HS-27A (cell line): ENCODE measurements around the gene IFT122.

ENCODE experiments used
- DNase-seq: peaks from one replicate; pipeline ENCODE4 v3.0.0-alpha.2; 2012; ENCODE audit warnings: low read depth, missing footprints

IFT122 gene

DNA sequence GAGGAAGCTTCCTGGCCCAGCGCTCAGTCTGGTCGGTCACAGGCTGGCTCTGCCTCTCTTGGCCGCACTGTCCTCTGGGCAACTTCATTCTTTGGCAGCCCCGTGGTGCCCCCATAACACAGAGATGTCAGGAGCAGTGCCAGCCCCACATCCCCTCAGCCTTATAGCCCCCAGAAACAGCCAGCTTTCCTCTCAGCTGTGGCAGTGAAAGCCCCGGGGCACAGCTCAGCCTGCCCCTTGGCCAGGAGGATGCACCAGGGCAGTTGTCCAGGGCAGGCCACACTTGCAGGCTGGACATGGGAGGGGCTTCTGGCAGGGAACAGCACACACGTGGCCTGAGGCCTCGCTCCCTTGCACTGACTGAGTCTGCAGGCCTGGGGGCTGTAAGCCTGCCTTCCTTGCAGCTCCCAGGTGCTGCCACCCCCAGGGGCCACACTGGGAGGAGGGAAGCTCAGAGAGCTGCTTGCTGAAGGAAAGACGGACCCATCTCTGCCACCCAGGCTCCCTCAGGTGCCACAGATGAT lies 78.1 kb downstream of the IFT122 start:
- no peak for DNase-seq

DNA sequence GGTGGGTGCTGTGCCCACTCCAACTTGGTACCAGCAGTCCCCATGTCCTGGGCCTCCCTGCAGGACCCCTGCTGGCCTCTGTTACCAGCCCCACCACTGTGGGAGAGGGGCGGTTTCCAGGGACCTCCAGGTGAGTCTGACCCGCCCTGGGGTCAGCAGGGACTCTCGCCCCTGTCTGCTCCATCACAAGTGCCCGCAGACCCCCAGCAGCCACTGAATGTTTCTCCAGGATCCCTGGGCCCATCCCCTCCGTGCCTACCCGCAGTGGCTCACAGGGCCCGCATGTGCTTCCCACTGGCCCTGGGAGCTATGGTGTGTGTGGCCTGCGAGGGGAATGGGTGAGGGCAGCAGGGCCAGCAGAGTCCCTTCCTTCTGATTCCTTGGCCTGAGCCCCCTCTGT lies 78.6 kb downstream of the IFT122 start:
- no peak for DNase-seq

DNA sequence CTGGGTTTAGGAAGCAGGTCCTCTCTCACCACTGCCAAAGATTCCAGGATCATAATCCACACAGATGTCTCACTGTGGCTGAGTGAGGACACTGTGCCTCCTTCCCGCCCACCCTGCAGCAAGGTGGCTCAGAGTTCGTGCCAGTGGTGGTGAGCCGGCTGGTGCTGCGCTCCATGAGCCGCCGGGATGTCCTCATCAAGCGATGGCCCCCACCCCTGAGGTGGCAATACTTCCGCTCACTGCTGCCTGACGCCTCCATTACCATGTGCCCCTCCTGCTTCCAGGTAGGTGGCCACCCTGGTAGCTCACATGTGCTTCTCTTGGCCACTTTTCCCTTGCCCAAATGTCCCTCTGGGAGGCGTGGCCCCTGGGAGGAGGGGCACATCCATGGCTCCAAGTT lies 79.4 kb downstream of the IFT122 start:
- DNase-seq = no peak

DNA sequence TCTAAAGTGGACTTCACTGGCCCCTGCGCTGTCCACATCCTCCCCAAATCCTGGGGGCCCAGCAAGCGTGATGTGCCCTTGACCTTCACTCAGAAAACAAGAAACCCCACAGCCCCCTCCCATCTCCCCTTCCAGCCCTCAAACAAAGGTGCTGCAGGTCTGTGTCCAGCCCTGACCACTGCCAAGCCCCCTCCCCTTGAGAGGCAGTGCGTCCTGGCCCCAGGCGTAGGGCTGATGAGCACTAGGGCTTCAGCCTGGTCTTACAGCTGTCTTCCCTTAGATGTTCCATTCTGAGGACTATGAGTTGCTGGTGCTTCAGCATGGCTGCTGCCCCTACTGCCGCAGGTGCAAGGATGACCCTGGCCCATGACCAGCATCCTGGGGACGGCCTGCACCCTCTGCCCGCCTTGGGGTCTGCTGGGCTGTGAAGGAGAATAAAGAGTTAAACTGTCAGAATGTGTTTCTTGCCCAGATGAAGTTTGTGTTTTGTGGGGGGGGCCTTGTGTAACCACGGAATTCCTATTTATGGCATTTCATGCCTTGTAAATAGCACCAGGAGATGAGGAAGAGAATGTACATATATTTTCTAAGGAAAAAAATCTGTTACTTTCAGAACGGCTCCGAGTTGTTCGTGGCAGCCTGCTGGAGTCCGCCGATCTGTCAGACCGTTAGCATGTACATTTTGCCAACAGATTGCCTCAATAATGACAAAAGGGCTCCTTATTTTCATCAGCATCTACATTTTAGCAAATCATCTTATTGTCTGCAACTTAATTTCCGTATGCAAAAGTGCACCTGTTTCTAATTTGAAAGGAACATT lies 80.1 kb downstream of the IFT122 start:
- no peak for DNase-seq

DNA sequence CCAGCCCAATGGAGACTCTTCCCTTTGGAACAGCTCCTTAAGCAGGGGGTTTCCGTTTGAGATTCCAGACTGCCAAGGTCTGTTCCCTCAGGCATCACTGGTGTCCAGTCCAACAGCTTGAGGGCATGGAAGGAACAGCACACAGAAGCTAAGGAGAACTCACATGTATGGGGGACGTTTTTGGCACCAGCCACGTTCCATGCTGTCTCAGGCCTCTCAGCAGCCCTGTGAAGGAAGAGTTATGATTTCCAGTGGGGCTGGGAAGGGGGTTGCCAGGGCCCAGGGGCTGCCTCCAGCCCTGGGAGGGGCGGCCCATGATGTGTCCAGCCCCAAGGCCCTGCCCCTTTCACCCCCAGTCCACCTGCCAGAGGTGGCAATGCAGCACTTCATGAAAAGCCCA lies 80.9 kb downstream of the IFT122 start:
- DNase-seq = no peak

DNA sequence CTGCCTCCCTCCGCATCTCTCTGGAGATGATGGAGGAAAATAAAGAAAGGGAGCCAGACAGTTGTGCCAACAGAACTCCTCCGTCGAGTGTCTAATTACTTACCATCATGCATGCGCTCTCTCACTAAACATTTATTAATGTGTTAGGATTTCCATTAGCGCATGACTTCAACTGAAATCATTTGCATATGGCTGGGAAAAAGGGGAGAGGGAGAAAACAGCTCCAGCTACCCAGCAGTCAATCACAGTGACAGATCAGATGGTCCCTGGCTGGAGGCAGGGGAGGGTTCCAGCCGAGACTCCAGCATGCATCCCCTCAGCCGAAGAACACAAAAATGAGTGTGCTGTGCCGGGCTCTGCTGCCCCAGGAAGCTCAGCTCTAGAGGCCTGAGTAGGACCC lies 81.6 kb downstream of the IFT122 start:
- DNase-seq = no peak

DNA sequence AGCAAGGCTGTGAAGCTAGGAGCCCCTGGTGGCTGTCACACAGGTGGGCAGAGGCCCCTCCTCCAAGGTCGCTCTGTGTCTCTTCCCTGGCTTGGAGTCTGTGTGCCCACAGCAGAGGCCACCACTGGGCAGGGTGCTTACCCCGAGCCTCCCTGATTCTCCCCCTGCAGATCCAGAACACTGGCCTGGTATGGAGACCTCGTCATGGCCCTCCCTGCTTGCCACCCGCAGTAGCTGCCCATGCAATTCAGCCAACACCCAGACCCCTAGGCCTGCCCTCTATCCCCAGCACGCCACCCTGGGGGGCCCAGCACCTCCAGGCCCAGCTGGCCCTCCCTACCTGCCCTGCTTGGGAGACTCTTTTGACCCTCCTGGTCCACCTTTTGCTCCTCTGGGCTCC lies 82.9 kb downstream of the IFT122 start:
- no peak for DNase-seq

DNA sequence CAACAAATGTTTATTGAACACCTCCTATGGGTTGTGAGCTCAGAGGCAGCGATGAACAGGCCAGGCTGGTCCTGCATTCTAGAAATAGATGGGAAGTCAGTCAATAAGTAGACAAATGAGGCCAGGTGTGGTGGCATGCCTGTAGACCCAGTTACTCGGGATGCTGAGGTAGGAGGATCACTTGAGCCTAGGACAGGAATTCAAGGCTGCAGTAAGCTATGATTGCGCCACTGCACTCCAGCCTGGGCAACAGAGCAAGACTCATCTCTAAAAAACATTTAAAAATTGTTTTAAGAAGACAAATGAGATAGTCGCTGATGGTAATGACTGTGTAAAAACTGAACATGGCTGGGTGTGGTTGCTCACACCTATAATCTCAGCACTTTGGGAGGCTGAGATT lies 84.1 kb downstream of the IFT122 start:
- DNase-seq = no peak

DNA sequence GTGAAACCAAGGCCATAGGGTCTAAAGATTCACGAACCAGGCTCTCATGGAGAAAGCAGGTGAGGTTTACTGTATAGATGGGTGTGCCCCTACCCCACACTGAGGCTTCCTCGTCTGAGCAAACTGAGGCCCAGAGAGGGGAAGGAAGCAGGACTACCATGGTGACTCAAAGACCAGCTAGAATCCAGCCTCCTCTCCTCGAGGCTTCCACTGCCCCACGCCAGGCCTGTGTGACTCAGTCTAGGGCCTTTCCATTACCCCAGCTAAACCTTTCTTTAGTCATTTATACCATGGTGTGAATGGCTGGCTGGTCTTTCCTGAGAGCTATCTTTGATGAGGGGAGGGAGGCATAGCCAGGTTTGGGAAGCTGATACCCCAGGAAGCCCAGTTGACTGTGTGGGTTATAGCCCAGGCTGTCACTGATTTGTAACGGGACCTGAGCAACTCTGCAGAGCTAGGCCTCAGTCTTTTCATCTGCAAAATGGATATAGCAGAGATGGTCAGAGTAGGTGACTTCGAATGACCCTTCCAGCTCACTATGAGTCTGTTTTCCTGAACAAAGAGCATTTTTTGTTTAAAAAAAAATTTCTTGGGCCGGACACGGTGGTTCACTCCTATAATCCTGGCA lies 85.4 kb downstream of the IFT122 start:
- no peak for DNase-seq

DNA sequence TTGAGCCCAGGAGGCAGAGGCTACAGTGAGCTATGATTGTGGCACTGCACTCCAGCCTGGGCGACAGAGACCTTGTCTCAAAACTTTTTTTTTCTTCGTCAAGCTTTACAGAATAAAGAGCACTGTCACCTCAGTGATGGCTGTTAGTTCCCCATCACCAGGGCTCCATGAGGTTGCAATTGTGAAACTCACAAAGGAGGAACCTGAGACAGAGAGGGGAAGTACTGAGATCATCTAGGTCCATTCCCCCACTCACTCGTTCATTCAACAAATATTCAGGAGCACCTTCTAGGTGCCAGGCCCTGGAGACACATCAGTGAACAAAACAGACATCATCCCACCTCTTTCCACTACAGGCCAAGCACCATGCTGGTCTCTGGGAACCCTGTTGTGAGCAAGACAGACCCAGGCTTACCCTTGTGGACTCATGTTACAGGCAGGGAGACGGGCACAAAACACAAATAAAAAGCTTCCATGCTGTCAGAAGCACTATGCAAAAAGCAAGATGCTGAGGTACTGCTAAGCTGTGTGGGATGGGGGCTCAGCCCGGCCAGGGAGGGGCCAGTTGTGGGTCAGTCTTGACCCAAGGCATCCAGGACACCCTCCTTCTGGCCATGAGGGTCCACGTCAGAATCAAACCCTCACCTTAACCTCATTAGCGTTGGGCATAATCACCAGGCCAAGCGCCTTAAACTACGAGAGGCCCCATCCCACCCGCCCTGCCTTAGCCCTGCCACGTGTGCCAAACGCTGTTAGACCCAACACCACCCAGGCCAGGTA lies 86.3 kb downstream of the IFT122 start:
- no peak for DNase-seq

DNA sequence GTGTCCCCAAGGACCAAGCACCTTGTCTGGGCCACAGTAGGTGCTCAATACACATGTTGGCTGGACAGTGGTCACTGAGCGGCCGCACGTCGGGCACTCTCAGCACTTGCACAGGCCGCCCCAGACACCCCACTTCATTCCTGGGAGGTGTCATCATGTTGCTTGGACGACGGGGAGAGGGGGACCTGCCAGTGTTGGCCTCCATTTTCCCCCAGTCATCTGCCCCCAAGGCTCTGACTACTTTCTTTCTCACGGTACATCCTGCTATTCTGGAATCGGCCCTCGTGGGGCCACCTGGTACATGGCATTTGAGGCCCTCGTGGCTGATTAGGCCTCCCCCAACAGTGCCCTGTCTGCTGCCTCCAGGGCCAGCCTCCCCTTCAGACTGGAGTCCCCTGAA lies 87.2 kb downstream of the IFT122 start:
- DNase-seq = no peak

DNA sequence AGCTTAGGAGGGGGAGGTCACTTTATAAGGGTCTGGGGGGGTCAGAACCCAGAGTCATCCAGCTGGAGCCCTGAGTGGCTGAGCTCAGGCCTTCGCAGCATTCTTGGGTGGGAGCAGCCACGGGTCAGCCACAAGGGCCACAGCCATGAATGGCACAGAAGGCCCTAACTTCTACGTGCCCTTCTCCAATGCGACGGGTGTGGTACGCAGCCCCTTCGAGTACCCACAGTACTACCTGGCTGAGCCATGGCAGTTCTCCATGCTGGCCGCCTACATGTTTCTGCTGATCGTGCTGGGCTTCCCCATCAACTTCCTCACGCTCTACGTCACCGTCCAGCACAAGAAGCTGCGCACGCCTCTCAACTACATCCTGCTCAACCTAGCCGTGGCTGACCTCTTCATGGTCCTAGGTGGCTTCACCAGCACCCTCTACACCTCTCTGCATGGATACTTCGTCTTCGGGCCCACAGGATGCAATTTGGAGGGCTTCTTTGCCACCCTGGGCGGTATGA lies 88.6 kb downstream of the IFT122 start, which contains the start of gene RHO:
RHO (plus strand) TSS at position 51 of the 512 bp plus-strand sequence; CDS start at position 146, 95 bp downstream.
- no peak for DNase-seq

DNA sequence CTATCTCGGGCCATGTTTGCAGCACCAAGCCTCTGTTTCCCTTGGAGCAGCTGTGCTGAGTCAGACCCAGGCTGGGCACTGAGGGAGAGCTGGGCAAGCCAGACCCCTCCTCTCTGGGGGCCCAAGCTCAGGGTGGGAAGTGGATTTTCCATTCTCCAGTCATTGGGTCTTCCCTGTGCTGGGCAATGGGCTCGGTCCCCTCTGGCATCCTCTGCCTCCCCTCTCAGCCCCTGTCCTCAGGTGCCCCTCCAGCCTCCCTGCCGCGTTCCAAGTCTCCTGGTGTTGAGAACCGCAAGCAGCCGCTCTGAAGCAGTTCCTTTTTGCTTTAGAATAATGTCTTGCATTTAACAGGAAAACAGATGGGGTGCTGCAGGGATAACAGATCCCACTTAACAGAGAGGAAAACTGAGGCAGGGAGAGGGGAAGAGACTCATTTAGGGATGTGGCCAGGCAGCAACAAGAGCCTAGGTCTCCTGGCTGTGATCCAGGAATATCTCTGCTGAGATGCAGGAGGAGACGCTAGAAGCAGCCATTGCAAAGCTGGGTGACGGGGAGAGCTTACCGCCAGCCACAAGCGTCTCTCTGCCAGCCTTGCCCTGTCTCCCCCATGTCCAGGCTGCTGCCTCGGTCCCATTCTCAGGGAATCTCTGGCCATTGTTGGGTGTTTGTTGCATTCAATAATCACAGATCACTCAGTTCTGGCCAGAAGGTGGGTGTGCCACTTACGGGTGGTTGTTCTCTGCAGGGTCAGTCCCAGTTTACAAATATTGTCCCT lies 89.6 kb downstream of the IFT122 start:
- DNase-seq = no peak

DNA sequence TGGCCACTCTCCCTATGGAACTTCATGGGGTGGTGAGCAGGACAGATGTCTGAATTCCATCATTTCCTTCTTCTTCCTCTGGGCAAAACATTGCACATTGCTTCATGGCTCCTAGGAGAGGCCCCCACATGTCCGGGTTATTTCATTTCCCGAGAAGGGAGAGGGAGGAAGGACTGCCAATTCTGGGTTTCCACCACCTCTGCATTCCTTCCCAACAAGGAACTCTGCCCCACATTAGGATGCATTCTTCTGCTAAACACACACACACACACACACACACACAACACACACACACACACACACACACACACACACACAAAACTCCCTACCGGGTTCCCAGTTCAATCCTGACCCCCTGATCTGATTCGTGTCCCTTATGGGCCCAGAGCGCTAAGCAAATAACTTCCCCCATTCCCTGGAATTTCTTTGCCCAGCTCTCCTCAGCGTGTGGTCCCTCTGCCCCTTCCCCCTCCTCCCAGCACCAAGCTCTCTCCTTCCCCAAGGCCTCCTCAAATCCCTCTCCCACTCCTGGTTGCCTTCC lies 90.3 kb downstream of the IFT122 start:
- no peak for DNase-seq

DNA sequence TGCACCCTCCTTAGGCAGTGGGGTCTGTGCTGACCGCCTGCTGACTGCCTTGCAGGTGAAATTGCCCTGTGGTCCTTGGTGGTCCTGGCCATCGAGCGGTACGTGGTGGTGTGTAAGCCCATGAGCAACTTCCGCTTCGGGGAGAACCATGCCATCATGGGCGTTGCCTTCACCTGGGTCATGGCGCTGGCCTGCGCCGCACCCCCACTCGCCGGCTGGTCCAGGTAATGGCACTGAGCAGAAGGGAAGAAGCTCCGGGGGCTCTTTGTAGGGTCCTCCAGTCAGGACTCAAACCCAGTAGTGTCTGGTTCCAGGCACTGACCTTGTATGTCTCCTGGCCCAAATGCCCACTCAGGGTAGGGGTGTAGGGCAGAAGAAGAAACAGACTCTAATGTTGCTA lies 90.8 kb downstream of the IFT122 start:
- DNase-seq = no peak

DNA sequence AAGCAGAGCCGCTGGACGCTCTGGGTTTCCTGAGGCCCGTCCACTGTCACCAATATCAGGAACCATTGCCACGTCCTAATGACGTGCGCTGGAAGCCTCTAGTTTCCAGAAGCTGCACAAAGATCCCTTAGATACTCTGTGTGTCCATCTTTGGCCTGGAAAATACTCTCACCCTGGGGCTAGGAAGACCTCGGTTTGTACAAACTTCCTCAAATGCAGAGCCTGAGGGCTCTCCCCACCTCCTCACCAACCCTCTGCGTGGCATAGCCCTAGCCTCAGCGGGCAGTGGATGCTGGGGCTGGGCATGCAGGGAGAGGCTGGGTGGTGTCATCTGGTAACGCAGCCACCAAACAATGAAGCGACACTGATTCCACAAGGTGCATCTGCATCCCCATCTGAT lies 91.7 kb downstream of the IFT122 start:
- no peak for DNase-seq

DNA sequence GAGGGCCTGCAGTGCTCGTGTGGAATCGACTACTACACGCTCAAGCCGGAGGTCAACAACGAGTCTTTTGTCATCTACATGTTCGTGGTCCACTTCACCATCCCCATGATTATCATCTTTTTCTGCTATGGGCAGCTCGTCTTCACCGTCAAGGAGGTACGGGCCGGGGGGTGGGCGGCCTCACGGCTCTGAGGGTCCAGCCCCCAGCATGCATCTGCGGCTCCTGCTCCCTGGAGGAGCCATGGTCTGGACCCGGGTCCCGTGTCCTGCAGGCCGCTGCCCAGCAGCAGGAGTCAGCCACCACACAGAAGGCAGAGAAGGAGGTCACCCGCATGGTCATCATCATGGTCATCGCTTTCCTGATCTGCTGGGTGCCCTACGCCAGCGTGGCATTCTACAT lies 92.2 kb downstream of the IFT122 start:
- DNase-seq = no peak

DNA sequence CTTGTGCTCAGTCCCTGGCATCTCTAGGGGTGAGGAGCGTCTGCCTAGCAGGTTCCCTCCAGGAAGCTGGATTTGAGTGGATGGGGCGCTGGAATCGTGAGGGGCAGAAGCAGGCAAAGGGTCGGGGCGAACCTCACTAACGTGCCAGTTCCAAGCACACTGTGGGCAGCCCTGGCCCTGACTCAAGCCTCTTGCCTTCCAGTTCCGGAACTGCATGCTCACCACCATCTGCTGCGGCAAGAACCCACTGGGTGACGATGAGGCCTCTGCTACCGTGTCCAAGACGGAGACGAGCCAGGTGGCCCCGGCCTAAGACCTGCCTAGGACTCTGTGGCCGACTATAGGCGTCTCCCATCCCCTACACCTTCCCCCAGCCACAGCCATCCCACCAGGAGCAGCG lies 93.4 kb downstream of the IFT122 start:
- DNase-seq = no peak

DNA sequence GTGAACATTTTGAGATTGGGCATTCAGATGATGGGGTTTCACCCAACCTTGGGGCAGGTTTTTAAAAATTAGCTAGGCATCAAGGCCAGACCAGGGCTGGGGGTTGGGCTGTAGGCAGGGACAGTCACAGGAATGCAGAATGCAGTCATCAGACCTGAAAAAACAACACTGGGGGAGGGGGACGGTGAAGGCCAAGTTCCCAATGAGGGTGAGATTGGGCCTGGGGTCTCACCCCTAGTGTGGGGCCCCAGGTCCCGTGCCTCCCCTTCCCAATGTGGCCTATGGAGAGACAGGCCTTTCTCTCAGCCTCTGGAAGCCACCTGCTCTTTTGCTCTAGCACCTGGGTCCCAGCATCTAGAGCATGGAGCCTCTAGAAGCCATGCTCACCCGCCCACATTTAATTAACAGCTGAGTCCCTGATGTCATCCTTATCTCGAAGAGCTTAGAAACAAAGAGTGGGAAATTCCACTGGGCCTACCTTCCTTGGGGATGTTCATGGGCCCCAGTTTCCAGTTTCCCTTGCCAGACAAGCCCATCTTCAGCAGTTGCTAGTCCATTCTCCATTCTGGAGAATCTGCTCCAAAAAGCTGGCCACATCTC lies 94.5 kb downstream of the IFT122 start:
- no peak for DNase-seq

DNA sequence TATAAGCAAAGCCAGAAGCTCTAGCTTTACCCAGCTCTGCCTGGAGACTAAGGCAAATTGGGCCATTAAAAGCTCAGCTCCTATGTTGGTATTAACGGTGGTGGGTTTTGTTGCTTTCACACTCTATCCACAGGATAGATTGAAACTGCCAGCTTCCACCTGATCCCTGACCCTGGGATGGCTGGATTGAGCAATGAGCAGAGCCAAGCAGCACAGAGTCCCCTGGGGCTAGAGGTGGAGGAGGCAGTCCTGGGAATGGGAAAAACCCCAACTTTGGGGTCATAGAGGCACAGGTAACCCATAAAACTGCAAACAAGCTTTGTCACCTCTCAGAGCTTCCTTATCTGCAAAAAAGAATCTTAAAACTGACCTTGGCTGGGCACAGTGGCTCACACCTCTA lies 95.1 kb downstream of the IFT122 start:
- no peak for DNase-seq

DNA sequence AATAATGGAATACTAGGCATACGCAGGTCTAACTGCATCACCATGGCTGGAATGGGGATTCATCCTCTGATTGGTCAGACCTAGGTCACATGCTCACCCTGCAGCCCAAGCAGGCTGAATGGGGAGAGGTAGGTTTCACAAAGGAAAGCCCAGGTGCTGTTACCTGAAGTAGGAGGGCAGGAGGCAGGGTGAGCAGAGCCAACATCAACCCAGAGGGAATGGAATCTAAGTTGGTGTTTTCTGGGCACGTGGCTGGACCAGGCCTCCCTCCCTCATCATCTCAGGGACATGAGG lies 96.3 kb downstream of the IFT122 start:
- DNase-seq = no peak
